Parathyroid adenoma (tissue), 2 donors: ENCODE results near the gene MYOG.

Experiments used
- H2AFZ ChIP-seq: fragments of 300-600 bp; sonication (generic); one replicate; pipeline ENCODE4 v1.7.0; 2017; ENCODE audit warnings: antibody characterized with exemption, mild to moderate bottlenecking
- H3K27ac ChIP-seq: fragments of 300-600 bp; sonication (generic); one replicate; pipeline ENCODE4 v1.7.0; 2017
- H3K27me3 ChIP-seq: fragments of 300-600 bp; sonication (generic); one replicate; pipeline ENCODE4 v1.7.0; 2017; ENCODE audit warnings: low read length; ENCODE audit not compliant: control insufficient read depth, insufficient read depth
- H3K36me3 ChIP-seq: fragments of 300-600 bp; sonication (generic); one replicate; pipeline ENCODE4 v1.7.0; 2017; ENCODE audit warnings: low read length; ENCODE audit not compliant: control insufficient read depth, insufficient read depth
- H3K4me1 ChIP-seq: fragments of 300-600 bp; sonication (generic); one replicate; pipeline ENCODE4 v1.7.0; 2017; ENCODE audit warnings: control low read depth
- H3K4me2 ChIP-seq: fragments of 300-600 bp; sonication (generic); one replicate; pipeline ENCODE4 v1.7.0; 2017; ENCODE audit warnings: low read length
- H3K4me3 ChIP-seq: fragments of 300-600 bp; sonication (generic); one replicate; pipeline ENCODE4 v1.7.0; 2017; ENCODE audit warnings: low read depth, low read length
- H3K79me2 ChIP-seq: fragments of 300-600 bp; sonication (generic); one replicate; pipeline ENCODE4 v1.7.0; 2017; ENCODE audit warnings: control low read depth
- H3K9ac ChIP-seq: fragments of 300-600 bp; sonication (generic); one replicate; pipeline ENCODE4 v1.7.0; 2017; ENCODE audit warnings: mild to moderate bottlenecking
- H3K9me3 ChIP-seq: fragments of 300-600 bp; sonication (generic); one replicate; pipeline ENCODE4 v1.7.0; 2017; ENCODE audit warnings: low read length; ENCODE audit not compliant: control insufficient read depth
- CTCF ChIP-seq: fragments of 300-600 bp; sonication (generic); IDR thresholded peaks from one replicate; pipeline ENCODE4 v1.7.0; 2017; ENCODE audit warnings: antibody characterized with exemption, mild to moderate bottlenecking
- donor health status: primary hyperparathyroidism.

MYOG gene

GRCh38 chr1:203090421-203091198, 4.8 kb upstream of the MYOG start:
- Histone ChIP-seq H3K79me2 (no peaks in the 10 kb centered on the region), H3K4me3 (no peak overlapping the region), H3K9ac (no peak overlapping the region), H3K27me3 (no peaks in the 10 kb centered on the region), H3K36me3 (no peaks in the 10 kb centered on the region), H3K9me3 (no peaks in the 10 kb centered on the region), H3K27ac (no peak overlapping the region), H3K4me1 (no peaks in the 10 kb centered on the region), H3K4me2 (no peak overlapping the region), H2AFZ (no peak overlapping the region)
- no peak for TF ChIP-seq CTCF

GRCh38 chr1:203089651-203090045, 3.8 kb upstream of the MYOG start:
- Histone ChIP-seq H3K4me1 (no peaks in the 10 kb centered on the region), H3K9ac (no peak overlapping the region), H3K9me3 (no peaks in the 10 kb centered on the region), H3K36me3 (no peaks in the 10 kb centered on the region), H3K4me2 (no peak overlapping the region), H3K4me3 (no peak overlapping the region), H3K79me2 (no peaks in the 10 kb centered on the region), H3K27me3 (no peaks in the 10 kb centered on the region), H2AFZ (no peak overlapping the region), H3K27ac (no peak overlapping the region)
- no peak for TF ChIP-seq CTCF

GRCh38 chr1:203089001-203089650, 3.3 kb upstream of the MYOG start:
- no peak overlapping the region for H3K4me2 ChIP-seq
- H3K4me1 ChIP-seq, result no peaks in the 10 kb centered on the region
- H3K36me3 ChIP-seq, result no peaks in the 10 kb centered on the region
- no peaks in the 10 kb centered on the region for H3K79me2 ChIP-seq
- no peak overlapping the region for H2AFZ ChIP-seq
- no peak overlapping the region for H3K4me3 ChIP-seq
- no peak for TF ChIP-seq CTCF
- H3K9ac ChIP-seq, result no peak overlapping the region
- H3K9me3 ChIP-seq, result no peaks in the 10 kb centered on the region
- no peaks in the 10 kb centered on the region for H3K27me3 ChIP-seq
- no peak overlapping the region for H3K27ac ChIP-seq

GRCh38 chr1:203088441-203088840, 2.6 kb upstream of the MYOG start:
- H3K4me3 ChIP-seq, result no peak overlapping the region
- H3K4me1 ChIP-seq, result no peaks in the 10 kb centered on the region
- no peak overlapping the region for H3K27ac ChIP-seq
- H2AFZ ChIP-seq, result no peak overlapping the region
- no peaks in the 10 kb centered on the region for H3K9me3 ChIP-seq
- no peaks in the 10 kb centered on the region for H3K27me3 ChIP-seq
- no peak overlapping the region for H3K9ac ChIP-seq
- no peak for TF ChIP-seq CTCF
- no peaks in the 10 kb centered on the region for H3K79me2 ChIP-seq
- no peaks in the 10 kb centered on the region for H3K36me3 ChIP-seq
- no peak overlapping the region for H3K4me2 ChIP-seq
